A549 (cell line): ENCODE measurements around the gene THY1. TPM values are rescaled to one million over a fixed set of nuclear protein-coding genes. Genes with fewer than 3 reads are reported as not detected.

Experiments
- ATAC-seq, 2 experiments: fragments of 200-7000 bp in 1 of 2; fragments of >200 bp in 1 of 2; cut with Nextera tagmentation in 1 of 2; cut with Tn5 transposase in 1 of 2; 3 replicates each; pipeline versions ENCODE4 v1.8.0 to v1.9.1; 2018 to 2020; ENCODE audit warnings: mild to moderate bottlenecking in 1 of 2, moderate library complexity in 1 of 2
- CTCF ChIA-PET: fragments of 300-600 bp; sonication (Branson Sonifier 250); formaldehyde crosslinking; extraction: SDS; loops from one replicate; lab custom pipeline; 2021; ENCODE audit warnings: antibody characterized with exemption, inconsistent platforms; lab: Yijun Ruan, JAX
- POLR2A ChIA-PET: fragments of 350-600 bp; formaldehyde crosslinking; extraction: SDS; loops from one replicate; lab custom pipeline; 2021; ENCODE audit warnings: antibody characterized with exemption, inconsistent platforms; lab: Yijun Ruan, JAX
- DNase-seq, 2 experiments: peaks; one replicate each; pipeline versions ENCODE4 v3.0.0 to v3.0.0-alpha.2; 2011 to 2016; ENCODE audit warnings: low read depth in 1 of 2, low spot score in 1 of 2
- FAIRE-seq: peaks from 2 replicates; lab custom pipeline; 2011; peaks lifted over from hg19 to GRCh38; lab: Jason Lieb, UNC
- H3K27ac ChIP-seq, 2 experiments: fragments of >200 bp; sonication (Bioruptor Twin); formaldehyde crosslinking; 3 replicates each; pipeline ENCODE4 v1.5.1; 2016 to 2017
- H3K4me1 ChIP-seq: fragments of >200 bp; sonication (Bioruptor Twin); formaldehyde crosslinking; 3 replicates; pipeline ENCODE4 v1.6.1; 2016
- H3K4me2 ChIP-seq: fragments of >200 bp; sonication (Bioruptor Twin); formaldehyde crosslinking; 3 replicates; pipeline ENCODE4 v1.6.1; 2016
- H3K4me3 ChIP-seq: fragments of >200 bp; sonication (Bioruptor Twin); formaldehyde crosslinking; 3 replicates; pipeline ENCODE4 v1.5.1; 2016
- H3K9me3 ChIP-seq: fragments of >200 bp; sonication (Bioruptor Twin); formaldehyde crosslinking; 3 replicates; pipeline ENCODE4 v1.6.1; 2016
- CBX2 ChIP-seq: fragments of 200-600 bp; sonication (generic); IDR thresholded peaks from 2 replicates; pipeline ENCODE4 v1.6.1; 2016; ENCODE audit warnings: low read depth, mild to moderate bottlenecking, borderline replicate concordance
- CEBPB ChIP-seq, 2 experiments: fragments of >200 bp in 1 of 2; sonication (Bioruptor Twin) in 1 of 2; formaldehyde crosslinking in 1 of 2; IDR thresholded peaks; 2 replicates each; pipeline ENCODE4 v1.6.1; 2012 to 2016
- CHD4 ChIP-seq: fragments of 200-600 bp; sonication (generic); IDR thresholded peaks from 2 replicates; pipeline ENCODE4 v1.6.1; 2016; ENCODE audit warnings: antibody characterized with exemption, mild to moderate bottlenecking, borderline replicate concordance
- CTCF ChIP-seq: fragments of >200 bp; sonication (Bioruptor Twin); formaldehyde crosslinking; IDR thresholded peaks from 3 replicates; pipeline ENCODE4 v1.5.1; 2016
- EHMT2 ChIP-seq: fragments of 200-600 bp; sonication (generic); IDR thresholded peaks from 2 replicates; pipeline ENCODE4 v1.6.1; 2016; ENCODE audit warnings: antibody characterized with exemption, low read depth, mild to moderate bottlenecking, moderate library complexity
- ESRRA ChIP-seq: fragments of 150-350 bp; IDR thresholded peaks from 2 replicates; pipeline ENCODE4 v1.6.1; 2014; ENCODE audit warnings: mild to moderate bottlenecking, low read length, borderline replicate concordance
- GATA3 ChIP-seq: IDR thresholded peaks from 2 replicates; pipeline ENCODE4 v1.6.1; 2012; ENCODE audit warnings: borderline replicate concordance
- HMGXB4 ChIP-seq: fragments of 250-450 bp; sonication (Bioruptor Pico); IDR thresholded peaks from 2 replicates; pipeline ENCODE4 v1.5.0; 2021; ENCODE audit warnings: mild to moderate bottlenecking, moderate library complexity, borderline replicate concordance
- HOXA7 ChIP-seq: fragments of 250-450 bp; sonication (Bioruptor Pico); IDR thresholded peaks from 2 replicates; pipeline ENCODE4 v1.5.0; 2020; ENCODE audit warnings: mild to moderate bottlenecking, moderate library complexity
- HOXB13 ChIP-seq: fragments of 250-450 bp; sonication (Bioruptor Pico); IDR thresholded peaks from 2 replicates; pipeline ENCODE4 v1.5.0; 2020; ENCODE audit warnings: low read depth, mild to moderate bottlenecking, moderate library complexity
- MAFK ChIP-seq: fragments of 450-650 bp; IDR thresholded peaks from 2 replicates; pipeline ENCODE4 v1.6.1; 2014; ENCODE audit not compliant: partially characterized antibody
- MAZ ChIP-seq: fragments of 150-350 bp; IDR thresholded peaks from 2 replicates; pipeline ENCODE4 v1.6.1; 2014; ENCODE audit warnings: antibody characterized with exemption, low read depth, low read length, borderline replicate concordance
- MYC ChIP-seq: IDR thresholded peaks from 2 replicates; pipeline ENCODE4 v1.6.1; 2012; ENCODE audit warnings: mild to moderate bottlenecking, inconsistent platforms, low read length, improper control_type of control experiment, borderline replicate concordance
- PHF8 ChIP-seq: fragments of 200-600 bp; sonication (generic); IDR thresholded peaks from 2 replicates; pipeline ENCODE4 v1.6.1; 2016; ENCODE audit warnings: low read depth, mild to moderate bottlenecking, antibody characterized with exemption, moderate library complexity, borderline replicate concordance
- POLR2A ChIP-seq: IDR thresholded peaks from 2 replicates; pipeline ENCODE4 v1.6.1; 2012; ENCODE audit warnings: mild to moderate bottlenecking, low read length
- POLR2AphosphoS2 ChIP-seq: conservative IDR thresholded peaks from 2 replicates; pipeline ENCODE4 v1.6.1; 2012; ENCODE audit warnings: low read length, improper control_type of control experiment, inconsistent platforms
- RAD21 ChIP-seq, 2 experiments: fragments of >200 bp in 1 of 2; sonication (Bioruptor Twin) in 1 of 2; formaldehyde crosslinking in 1 of 2; IDR thresholded peaks in 1 of 2; conservative IDR thresholded peaks in 1 of 2; 2 replicates in 1 of 2; 3 replicates in 1 of 2; pipeline ENCODE4 v1.6.1; 2012 to 2018; ENCODE audit warnings: inconsistent platforms in 1 of 2
- RARB ChIP-seq: fragments of 250-450 bp; sonication (Bioruptor Pico); IDR thresholded peaks from 2 replicates; pipeline ENCODE4 v1.8.0; 2021; ENCODE audit warnings: mild to moderate bottlenecking, moderate library complexity
- SMC3 ChIP-seq: fragments of >200 bp; sonication (Bioruptor Twin); formaldehyde crosslinking; IDR thresholded peaks from 3 replicates; pipeline ENCODE4 v1.6.1; 2018; ENCODE audit warnings: inconsistent platforms
- SREBF2 ChIP-seq: fragments of 450-650 bp; IDR thresholded peaks from 2 replicates; pipeline ENCODE4 v1.6.1; 2014; ENCODE audit warnings: mild to moderate bottlenecking, moderate library complexity
- TFCP2L1 ChIP-seq: fragments of 250-450 bp; sonication (Bioruptor Pico); IDR thresholded peaks from 2 replicates; pipeline ENCODE4 v1.5.0; 2021; ENCODE audit warnings: mild to moderate bottlenecking
- USF2 ChIP-seq: fragments of 450-650 bp; IDR thresholded peaks from 2 replicates; pipeline ENCODE4 v1.6.1; 2014; ENCODE audit warnings: antibody characterized with exemption
- ZFP36 ChIP-seq: fragments of 450-650 bp; IDR thresholded peaks from 2 replicates; pipeline ENCODE4 v1.6.1; 2014; ENCODE audit warnings: borderline replicate concordance; ENCODE audit not compliant: partially characterized antibody
- ZSCAN20 ChIP-seq: fragments of 250-450 bp; sonication (Bioruptor Pico); IDR thresholded peaks from 2 replicates; pipeline ENCODE4 v1.8.0; 2022; ENCODE audit warnings: mild to moderate bottlenecking, moderate library complexity
- WGBS: methylation state at CpG from one replicate; pipeline ENCODE4 v1.1.6; 2017; ENCODE audit errors: missing lambda C conversion rate; 5-methylcytosine and 5-hydroxymethylcytosine counted together
- polyA plus RNA-seq, 4 experiments: library from polyadenylated mRNA; depleted of rRNA in 3 of 4; stranded (reverse); fragments of >200 nt; fragmentation: RNase III in 1 of 4; extraction: RNeasy Plus Mini Kit Qiagen cat#74134 plus additional on column Dnase treatment in 1 of 4; gene quantifications; 2 replicates in 3 of 4; 3 replicates in 1 of 4; pipeline ENCODE4 v1.2.3, GENCODE V29; 2011 to 2017

The THY1 gene
- polyA plus RNA-seq, 2 of the 4 experiments (the other 2 are of a cell fraction), result 7.1 to 19.9 TPM

GRCh38 chr11:119449498-119449897 is 26.5 kb upstream of the THY1 start:
- CTCF ChIA-PET, result interaction anchor here (0.6 kb wide), 1 partner anchor 169 kb away, joined by 3 read pairs; no protein-coding TSS in a partner anchor
- no peak for TF ChIP-seq SMC3
- 88% methylated on average over 3 of the region's 3 CpGs for WGBS
- no peaks in the 10 kb centered on the region for H3K9me3 ChIP-seq
- H3K4me1 ChIP-seq, result no peaks in the 10 kb centered on the region
- DNase-seq, result no peak
- no peak overlapping the region for H3K4me3 ChIP-seq
- H3K4me2 ChIP-seq, result no peak overlapping the region
- FAIRE-seq, result no peak
- POLR2A ChIA-PET, result no interaction called here
- ATAC-seq, result no peak
- no peak overlapping the region for H3K27ac ChIP-seq

GRCh38 chr11:119448380-119448779 is 25.4 kb upstream of the THY1 start:
- no peak for ATAC-seq
- H3K4me1 ChIP-seq, result no peaks in the 10 kb centered on the region
- no peaks in the 10 kb centered on the region for H3K9me3 ChIP-seq
- ChIA-PET POLR2A (no interaction called here), CTCF (interaction anchor here (1.2 to 3.1 kb wide), 2 partner anchors 26 to 66 kb away, joined by 4 to 15 read pairs; no protein-coding TSS in a partner anchor)
- no peak overlapping the region for H3K4me3 ChIP-seq
- no peak overlapping the region for H3K27ac ChIP-seq
- no peak for DNase-seq
- FAIRE-seq, result no peak
- H3K4me2 ChIP-seq, result no peak overlapping the region
- 21% methylated on average over 2 of the region's 4 CpGs for WGBS
- no peak for TF ChIP-seq RAD21 (conservative IDR thresholded peaks at IDR 0.05 in 1 of 2, IDR thresholded peaks at IDR 0.05 in 1 of 2)
- TF ChIP-seq MAZ, result no peak
- no peak for TF ChIP-seq CEBPB (IDR thresholded peaks at IDR 0.05)
- no peak for TF ChIP-seq MYC
- no peak for TF ChIP-seq CBX2
- no peak for TF ChIP-seq PHF8
- TF ChIP-seq EHMT2, result no peak
- no peak for TF ChIP-seq TFCP2L1
- TF ChIP-seq SREBF2, result no peak
- no peak for TF ChIP-seq POLR2AphosphoS2
- TF ChIP-seq ZSCAN20 (CRISPR knock-in tag), result no peak
- no peak for TF ChIP-seq GATA3

- DNase-seq (no peak), FAIRE-seq (no peak), ATAC-seq (no peak)
- Histone ChIP-seq H3K27ac (no peak overlapping the region), H3K9me3 (no peaks in the 10 kb centered on the region), H3K4me3 (no peak overlapping the region), H3K4me1 (no peaks in the 10 kb centered on the region), H3K4me2 (no peak overlapping the region)
- 86% methylated on average over 5 of the region's 5 CpGs for WGBS
- CTCF ChIA-PET, result interaction anchor here (1.2 to 3.1 kb wide), 3 partner anchors 13 to 65 kb away, joined by 4 to 15 read pairs (median 4); no protein-coding TSS in a partner anchor
- TF ChIP-seq EHMT2 (no peak), CTCF (no peak), RAD21 (conservative IDR thresholded peaks at IDR 0.05 in 1 of 2, IDR thresholded peaks at IDR 0.05 in 1 of 2) (no peak), RARB (CRISPR knock-in tag) (no peak), HOXB13 (CRISPR knock-in tag) (no peak), MAFK (no peak), POLR2A (no peak), USF2 (no peak), ZFP36 (no peak), HOXA7 (CRISPR knock-in tag) (no peak), POLR2AphosphoS2 (no peak), ESRRA (no peak), HMGXB4 (no peak), CHD4 (no peak), GATA3 (no peak), TFCP2L1 (no peak)
- POLR2A ChIA-PET, result no interaction called here
These were observed 24.8 kb upstream of the THY1 start for GRCh38 chr11:119447664-119448242.
